Suprapubic skin (tissue), 4 donors: ENCODE measurements around the gene DENR. TPM values are rescaled to one million over a fixed set of nuclear protein-coding genes. Genes with fewer than 3 reads are reported as not detected.

Experiments used
- DNase-seq, 2 donors: peaks; one replicate each; pipeline ENCODE4 v3.0.0-alpha.2; 2019; ENCODE audit warnings: low spot score in 2 of 2
- H3K27ac ChIP-seq: fragments of 200-600 bp; sonication (generic); one replicate; pipeline ENCODE4 v1.5.1; 2019
- H3K27me3 ChIP-seq: fragments of 200-600 bp; sonication (generic); one replicate; pipeline ENCODE4 v1.5.1; 2019
- H3K36me3 ChIP-seq: fragments of 200-600 bp; sonication (generic); one replicate; pipeline ENCODE4 v1.5.1; 2019
- H3K4me1 ChIP-seq: fragments of 200-600 bp; sonication (generic); one replicate; pipeline ENCODE4 v1.5.1; 2019
- H3K4me3 ChIP-seq: fragments of 200-600 bp; sonication (generic); one replicate; pipeline ENCODE4 v1.5.1; 2019; ENCODE audit warnings: mild to moderate bottlenecking
- H3K9me3 ChIP-seq: fragments of 200-600 bp; sonication (generic); one replicate; pipeline ENCODE4 v1.5.1; 2019
- EP300 ChIP-seq: sonication (generic); formaldehyde crosslinking; IDR thresholded peaks from one replicate; pipeline ENCODE4 v1.6.1; 2017; ENCODE audit warnings: antibody characterized with exemption
- POLR2A ChIP-seq, 2 donors: fragments of 450-650 bp; IDR thresholded peaks; one replicate each; pipeline ENCODE4 v1.6.1; 2017; ENCODE audit warnings: antibody characterized with exemption in 2 of 2, mild to moderate bottlenecking in 2 of 2, moderate library complexity in 2 of 2
- POLR2AphosphoS5 ChIP-seq, 3 donors: sonication (generic); formaldehyde crosslinking; IDR thresholded peaks; one replicate each; pipeline ENCODE4 v1.6.1; 2017; ENCODE audit warnings: antibody characterized with exemption in 3 of 3
- WGBS: methylation state at CpG from one replicate; pipeline ENCODE4 v1.1.5; 2018; 5-methylcytosine and 5-hydroxymethylcytosine counted together
- total RNA-seq, 4 donors: library from RNA; depleted of rRNA; stranded (reverse); fragments of >200 nt; gene quantifications; one replicate each; pipeline ENCODE4 v1.1.0, GENCODE V29; 2016
- TF ChIP-seq, protein P1 (sequence below), 2 donors: fragments of 200-600 bp in 1 of 2; fragments of 450-650 bp in 1 of 2; sonication (generic) in 1 of 2; IDR thresholded peaks; one replicate each; pipeline ENCODE4 v1.5.1; 2016 to 2019; ENCODE audit warnings: antibody characterized with exemption in 2 of 2, mild to moderate bottlenecking in 1 of 2, moderate library complexity in 1 of 2

Gene DENR
- total RNA-seq, 4 donors from 2014 or later, result 18.5 to 37.1 (median 20.5) TPM

DNA sequence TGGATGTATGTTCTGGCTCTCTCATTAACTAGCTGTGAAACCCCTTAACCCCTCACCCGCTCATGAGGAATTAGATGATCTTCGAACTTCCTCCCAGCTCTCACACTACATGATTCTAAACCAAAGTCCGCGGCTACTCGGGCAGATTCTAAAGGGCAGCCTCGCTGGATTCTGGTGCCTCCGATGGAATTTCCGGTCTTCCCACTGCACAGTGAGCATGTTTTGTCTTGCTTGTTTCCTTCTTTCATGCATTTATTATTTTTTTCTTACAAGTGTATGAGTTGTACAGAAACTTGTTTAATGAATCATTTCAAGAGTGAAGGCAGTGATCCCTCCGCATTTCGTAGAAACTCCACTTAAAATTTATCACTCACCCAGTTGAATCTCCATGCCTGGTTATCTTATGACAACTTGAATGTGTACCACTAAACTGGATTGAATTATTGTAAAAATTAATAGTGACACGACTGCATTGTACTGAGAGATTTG lies 31.5 kb upstream of the DENR start:
- no peaks in the 10 kb centered on the region for H3K27me3 ChIP-seq
- H3K36me3 ChIP-seq, result no peaks in the 10 kb centered on the region
- no peak overlapping the region for H3K4me3 ChIP-seq
- H3K27ac ChIP-seq, result peak overlapping the region; percentile 75
- H3K9me3 ChIP-seq, result no peaks in the 10 kb centered on the region
- DNase-seq, result no peak
- TF ChIP-seq, protein P1, sequence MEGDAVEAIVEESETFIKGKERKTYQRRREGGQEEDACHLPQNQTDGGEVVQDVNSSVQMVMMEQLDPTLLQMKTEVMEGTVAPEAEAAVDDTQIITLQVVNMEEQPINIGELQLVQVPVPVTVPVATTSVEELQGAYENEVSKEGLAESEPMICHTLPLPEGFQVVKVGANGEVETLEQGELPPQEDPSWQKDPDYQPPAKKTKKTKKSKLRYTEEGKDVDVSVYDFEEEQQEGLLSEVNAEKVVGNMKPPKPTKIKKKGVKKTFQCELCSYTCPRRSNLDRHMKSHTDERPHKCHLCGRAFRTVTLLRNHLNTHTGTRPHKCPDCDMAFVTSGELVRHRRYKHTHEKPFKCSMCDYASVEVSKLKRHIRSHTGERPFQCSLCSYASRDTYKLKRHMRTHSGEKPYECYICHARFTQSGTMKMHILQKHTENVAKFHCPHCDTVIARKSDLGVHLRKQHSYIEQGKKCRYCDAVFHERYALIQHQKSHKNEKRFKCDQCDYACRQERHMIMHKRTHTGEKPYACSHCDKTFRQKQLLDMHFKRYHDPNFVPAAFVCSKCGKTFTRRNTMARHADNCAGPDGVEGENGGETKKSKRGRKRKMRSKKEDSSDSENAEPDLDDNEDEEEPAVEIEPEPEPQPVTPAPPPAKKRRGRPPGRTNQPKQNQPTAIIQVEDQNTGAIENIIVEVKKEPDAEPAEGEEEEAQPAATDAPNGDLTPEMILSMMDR (IDR thresholded peaks at IDR 0.05), result no peak
- TF ChIP-seq EP300 (no peak), POLR2A (IDR thresholded peaks at IDR 0.05) (no peak), POLR2AphosphoS5 (IDR thresholded peaks at IDR 0.05) (no peak)
- H3K4me1 ChIP-seq, result peaks cover 28% of the 10 kb centered on the region
- 44% methylated on average over 11 of the region's 11 CpGs for WGBS

DNA sequence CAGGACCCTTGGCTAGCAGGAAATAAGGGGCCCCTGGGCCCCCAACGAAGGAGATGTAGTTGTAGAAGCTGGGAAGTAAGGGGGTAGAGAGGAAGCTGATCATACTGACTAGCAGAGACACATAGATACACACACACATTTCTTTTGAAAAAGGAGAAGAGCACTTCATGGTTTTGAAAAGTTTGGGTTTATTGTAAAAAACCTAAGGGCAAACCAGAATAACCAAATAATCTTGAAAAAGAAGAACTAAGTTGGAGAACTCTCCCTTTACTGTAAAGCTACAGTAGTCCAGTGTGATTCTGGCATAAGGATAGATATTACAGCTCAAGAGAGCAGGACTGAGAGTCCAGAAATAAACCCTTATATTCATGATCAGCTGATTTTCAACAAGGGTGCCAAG lies 30.2 kb upstream of the DENR start:
- TF ChIP-seq, protein P1 (IDR thresholded peaks at IDR 0.05), result no peak
- TF ChIP-seq POLR2A (IDR thresholded peaks at IDR 0.05) (no peak), EP300 (no peak), POLR2AphosphoS5 (IDR thresholded peaks at IDR 0.05) (no peak)
- 70% methylated on average over 1 of the region's 1 CpG for WGBS
- H3K27me3 ChIP-seq, result no peaks in the 10 kb centered on the region
- no peak for DNase-seq
- no peak overlapping the region for H3K27ac ChIP-seq
- H3K36me3 ChIP-seq, result no peaks in the 10 kb centered on the region
- no peak overlapping the region for H3K4me3 ChIP-seq
- H3K9me3 ChIP-seq, result no peaks in the 10 kb centered on the region
- peaks cover 29% of the 10 kb centered on the region for H3K4me1 ChIP-seq

DNA sequence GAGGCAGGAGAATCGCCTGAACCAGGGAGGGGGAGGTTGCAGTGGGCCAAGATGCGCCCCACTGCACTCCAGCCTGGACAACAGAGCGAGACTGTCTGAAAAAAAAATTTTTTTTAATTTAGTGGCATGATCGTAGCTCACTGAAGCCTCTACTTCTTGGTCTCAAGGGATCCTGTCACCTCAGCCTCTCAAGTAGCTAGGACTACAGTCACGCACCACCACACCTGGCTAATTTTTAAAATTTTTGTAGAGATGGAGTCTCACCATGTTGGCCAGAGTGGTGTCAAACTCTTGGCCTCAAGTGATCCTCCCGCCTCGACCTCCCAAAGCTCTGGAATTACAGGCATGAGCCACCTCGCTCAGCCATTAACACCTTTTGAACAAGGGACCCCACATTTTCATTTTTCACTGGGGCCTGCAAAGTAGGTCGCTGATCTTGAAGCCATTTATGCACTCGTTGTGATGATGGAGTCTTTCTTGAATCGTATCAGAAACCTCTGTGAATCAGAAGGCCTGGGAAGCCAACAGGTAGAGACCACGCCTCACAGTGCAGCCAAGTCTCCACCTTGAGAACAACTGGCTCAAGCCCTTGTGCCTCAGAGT lies 27.9 kb upstream of the DENR start:
- Histone ChIP-seq H3K27me3 (no peaks in the 10 kb centered on the region), H3K4me3 (no peak overlapping the region), H3K4me1 (peaks cover 29% of the 10 kb centered on the region), H3K27ac (no peak overlapping the region), H3K36me3 (no peaks in the 10 kb centered on the region), H3K9me3 (no peaks in the 10 kb centered on the region)
- TF ChIP-seq, protein P1 (IDR thresholded peaks at IDR 0.05), result no peak
- TF ChIP-seq POLR2A (IDR thresholded peaks at IDR 0.05), result no peak
- no peak for TF ChIP-seq EP300
- TF ChIP-seq POLR2AphosphoS5 (IDR thresholded peaks at IDR 0.05), result no peak
- 89% methylated on average over 12 of the region's 12 CpGs for WGBS
- no peak for DNase-seq

DNA sequence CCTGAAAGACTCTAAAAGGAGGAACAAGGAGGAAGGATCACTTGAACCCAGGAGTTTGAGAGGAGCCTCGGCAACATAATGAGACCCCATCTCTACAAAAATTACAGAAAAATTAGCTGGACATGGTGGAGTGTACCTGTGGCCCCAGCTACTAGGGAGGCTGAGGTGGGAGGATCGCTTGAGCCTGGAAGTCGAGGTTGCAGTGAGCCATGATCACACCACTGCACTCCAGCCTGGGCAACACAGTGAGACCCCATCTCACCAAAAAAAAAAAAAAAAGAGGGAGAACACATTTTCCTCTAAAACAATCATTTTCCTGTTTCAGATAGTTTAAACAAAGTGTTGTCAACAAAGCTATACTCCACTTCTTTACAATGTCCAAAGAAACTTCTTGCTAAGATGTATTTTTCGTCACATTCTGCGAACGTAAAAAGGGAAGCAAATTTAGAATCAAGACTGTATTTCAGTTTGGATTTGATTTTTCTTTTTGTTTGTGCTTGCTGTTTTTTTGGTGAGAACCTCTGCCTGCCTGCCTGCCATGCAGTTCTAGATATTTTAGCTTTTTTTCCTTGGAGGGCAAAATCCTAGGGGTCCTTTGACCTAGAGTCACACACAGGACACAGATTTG lies 27.1 kb upstream of the DENR start:
- no peak overlapping the region for H3K27ac ChIP-seq
- WGBS, result 72% methylated on average over 6 of the region's 6 CpGs
- no peaks in the 10 kb centered on the region for H3K36me3 ChIP-seq
- TF ChIP-seq EP300 (no peak), POLR2AphosphoS5 (IDR thresholded peaks at IDR 0.05) (no peak), POLR2A (IDR thresholded peaks at IDR 0.05) (no peak)
- TF ChIP-seq, protein P1 (IDR thresholded peaks at IDR 0.05), result no peak
- H3K4me1 ChIP-seq, result peaks cover 22% of the 10 kb centered on the region
- DNase-seq, result no peak
- H3K4me3 ChIP-seq, result no peak overlapping the region
- H3K27me3 ChIP-seq, result no peaks in the 10 kb centered on the region
- H3K9me3 ChIP-seq, result no peaks in the 10 kb centered on the region

DNA sequence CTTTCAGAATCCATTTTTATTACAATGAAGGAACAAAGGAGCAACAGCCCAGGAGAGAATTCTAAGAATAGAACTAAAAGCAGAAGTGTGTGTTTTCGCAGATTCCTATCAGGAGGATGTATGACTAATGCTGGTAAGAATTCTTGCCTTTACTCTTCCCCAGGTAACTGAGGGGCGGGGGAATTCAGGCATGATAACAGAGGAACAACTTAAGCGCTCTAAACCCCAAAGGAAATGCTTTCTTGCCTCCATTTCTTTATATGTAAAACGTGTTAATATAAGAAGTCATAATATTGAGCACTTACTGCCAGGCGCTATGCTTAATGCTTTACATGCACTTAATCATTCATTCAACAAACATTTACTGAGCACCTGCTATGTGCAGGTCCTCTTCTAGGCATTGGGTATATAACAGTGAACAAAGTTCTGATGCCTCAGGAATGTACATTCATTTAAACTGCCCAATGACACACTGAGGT lies 26.5 kb upstream of the DENR start:
- TF ChIP-seq POLR2A (IDR thresholded peaks at IDR 0.05) (no peak), EP300 (no peak), POLR2AphosphoS5 (IDR thresholded peaks at IDR 0.05) (no peak)
- TF ChIP-seq, protein P1 (IDR thresholded peaks at IDR 0.05), result no peak
- Histone ChIP-seq H3K36me3 (no peaks in the 10 kb centered on the region), H3K27ac (no peak overlapping the region), H3K27me3 (no peaks in the 10 kb centered on the region), H3K4me1 (peaks cover 17% of the 10 kb centered on the region), H3K9me3 (no peaks in the 10 kb centered on the region), H3K4me3 (no peak overlapping the region)
- WGBS, result 31% methylated on average over 5 of the region's 5 CpGs
- no peak for DNase-seq
